Camera-type eye (tissue), 1 donor: ENCODE measurements around the gene SNX13. TPM values are rescaled to one million over a fixed set of nuclear protein-coding genes. Genes with fewer than 3 reads are reported as not detected.

Experiments used
- total RNA-seq: library from RNA; depleted of rRNA; stranded (reverse); fragments of >200 nt; gene quantifications from one replicate; pipeline ENCODE4 v1.2.3, GENCODE V29; 2014

Gene SNX13
- 107 TPM for total RNA-seq

GRCh38 chr7:17940302-17940883 is at the start of gene SNX13:
TSS of gene SNX13 (minus strand) at chr7:17940494. CDS start at chr7:17940295, 199 bp downstream.

Other genes starting within 250 kb of the SNX13 start
- not detected for gene PRPS1L1, start 87.4 kb upstream of the SNX13 start, total RNA-seq